Measurements from ENCODE around the gene ZNF578.

The ZNF578 gene

GRCh38 chr19:52453324-52454094, at the start of gene ZNF578:
TSS of gene ZNF578 (plus strand) at chr19:52453553. CDS start at chr19:52501846, 48,293 bp downstream.
- H3K4me1 ChIP-seq (ENCODE audit: low read length): no peaks in the 10 kb centered on the region
- no peaks in the 10 kb centered on the region for H3K9me2 ChIP-seq (replicated peaks; ENCODE audit: insufficient read depth, low read length)
- no peak for TF ChIP-seq EZH2phosphoT487 (IDR thresholded peaks at IDR 0.05; ENCODE audit: low read length)
- TF ChIP-seq, protein P1, sequence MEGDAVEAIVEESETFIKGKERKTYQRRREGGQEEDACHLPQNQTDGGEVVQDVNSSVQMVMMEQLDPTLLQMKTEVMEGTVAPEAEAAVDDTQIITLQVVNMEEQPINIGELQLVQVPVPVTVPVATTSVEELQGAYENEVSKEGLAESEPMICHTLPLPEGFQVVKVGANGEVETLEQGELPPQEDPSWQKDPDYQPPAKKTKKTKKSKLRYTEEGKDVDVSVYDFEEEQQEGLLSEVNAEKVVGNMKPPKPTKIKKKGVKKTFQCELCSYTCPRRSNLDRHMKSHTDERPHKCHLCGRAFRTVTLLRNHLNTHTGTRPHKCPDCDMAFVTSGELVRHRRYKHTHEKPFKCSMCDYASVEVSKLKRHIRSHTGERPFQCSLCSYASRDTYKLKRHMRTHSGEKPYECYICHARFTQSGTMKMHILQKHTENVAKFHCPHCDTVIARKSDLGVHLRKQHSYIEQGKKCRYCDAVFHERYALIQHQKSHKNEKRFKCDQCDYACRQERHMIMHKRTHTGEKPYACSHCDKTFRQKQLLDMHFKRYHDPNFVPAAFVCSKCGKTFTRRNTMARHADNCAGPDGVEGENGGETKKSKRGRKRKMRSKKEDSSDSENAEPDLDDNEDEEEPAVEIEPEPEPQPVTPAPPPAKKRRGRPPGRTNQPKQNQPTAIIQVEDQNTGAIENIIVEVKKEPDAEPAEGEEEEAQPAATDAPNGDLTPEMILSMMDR (IDR thresholded peaks at IDR 0.05; ENCODE audit: low read length): no peak
- no peak for TF ChIP-seq EZH2 (optimal IDR thresholded peaks at IDR 0.05; ENCODE audit: low read depth, low read length)
- H3K4me2 ChIP-seq (ENCODE audit: low read depth, low read length): no peak within 1 kb of the TSS
- H3K79me2 ChIP-seq (ENCODE audit: low read length): no peaks in the 10 kb centered on the region
- no peaks in the 10 kb centered on the region for H3F3A ChIP-seq (ENCODE audit: insufficient read depth, low read length)
- no peak within 1 kb of the TSS for H2AFZ ChIP-seq (ENCODE audit: low read length)
- H3K9me3 ChIP-seq (replicated peaks; ENCODE audit: insufficient read depth, low read length): no peaks in the 10 kb centered on the region
- H3K4me3 ChIP-seq (ENCODE audit: low read length): no peak within 1 kb of the TSS
- H3K27ac ChIP-seq (ENCODE audit: low read length): no peak within 1 kb of the TSS
- no peaks in the 10 kb centered on the region for H4K20me1 ChIP-seq (ENCODE audit: insufficient read depth, low read length)
- no peaks in the 10 kb centered on the region for H3K27me3 ChIP-seq (replicated peaks; ENCODE audit: insufficient read depth, low read length)
- DNase-seq: no peak
- H3K36me3 ChIP-seq (replicated peaks; ENCODE audit: insufficient read depth, low read length): no peaks in the 10 kb centered on the region
- H3K9ac ChIP-seq (ENCODE audit: low read length): no peak within 1 kb of the TSS

DNA sequence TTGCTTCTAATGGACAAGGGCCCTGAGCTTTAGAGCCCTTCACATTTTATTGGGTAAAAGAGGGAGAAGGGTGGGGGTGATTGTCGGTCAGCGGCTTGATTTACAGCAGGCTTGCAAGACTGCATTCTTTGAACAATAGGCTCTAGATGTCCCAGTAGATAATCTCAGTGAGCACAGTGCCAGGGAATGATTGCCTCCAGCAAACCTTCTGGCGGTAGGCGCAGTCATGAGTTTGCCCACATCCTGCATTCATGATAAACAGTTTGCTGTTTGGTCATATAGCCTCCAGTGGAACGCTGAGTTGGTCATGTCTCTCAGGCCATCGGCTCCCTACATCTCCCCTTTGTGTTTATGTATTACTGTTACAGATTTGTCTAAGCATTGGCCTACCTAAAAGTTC, 43.1 kb upstream of the ZNF578 start:
- Histone ChIP-seq H3K36me3 (replicated peaks; ENCODE audit: insufficient read depth, low read length) (no peaks in the 10 kb centered on the region), H3K9me3 (replicated peaks; ENCODE audit: insufficient read depth, low read length) (no peaks in the 10 kb centered on the region), H3K4me1 (ENCODE audit: low read length) (no peaks in the 10 kb centered on the region), H3K27ac (ENCODE audit: low read length) (no peak overlapping the region), H3K9ac (ENCODE audit: low read length) (no peak overlapping the region), H2AFZ (ENCODE audit: low read length) (no peak overlapping the region), H3K4me2 (ENCODE audit: low read depth, low read length) (no peak overlapping the region), H4K20me1 (ENCODE audit: insufficient read depth, low read length) (no peaks in the 10 kb centered on the region), H3K9me2 (replicated peaks; ENCODE audit: insufficient read depth, low read length) (no peaks in the 10 kb centered on the region), H3K27me3 (replicated peaks; ENCODE audit: insufficient read depth, low read length) (no peaks in the 10 kb centered on the region), H3K4me3 (ENCODE audit: low read length) (no peak overlapping the region), H3F3A (ENCODE audit: insufficient read depth, low read length) (no peaks in the 10 kb centered on the region), H3K79me2 (ENCODE audit: low read length) (no peaks in the 10 kb centered on the region)
- no peak for DNase-seq
- TF ChIP-seq EZH2phosphoT487 (IDR thresholded peaks at IDR 0.05; ENCODE audit: low read length) (no peak), EZH2 (optimal IDR thresholded peaks at IDR 0.05; ENCODE audit: low read depth, low read length) (no peak)
- TF ChIP-seq, protein P1 (IDR thresholded peaks at IDR 0.05; ENCODE audit: low read length): no peak

GRCh38 chr19:52415711-52416110, 37.6 kb upstream of the ZNF578 start:
- H2AFZ ChIP-seq (ENCODE audit: low read length): no peak overlapping the region
- no peaks in the 10 kb centered on the region for H3K27me3 ChIP-seq (replicated peaks; ENCODE audit: insufficient read depth, low read length)
- H3K4me3 ChIP-seq (ENCODE audit: low read length): no peak overlapping the region
- TF ChIP-seq EZH2 (optimal IDR thresholded peaks at IDR 0.05; ENCODE audit: low read depth, low read length) (no peak), EZH2phosphoT487 (IDR thresholded peaks at IDR 0.05; ENCODE audit: low read length) (no peak)
- TF ChIP-seq, protein P1 (IDR thresholded peaks at IDR 0.05; ENCODE audit: low read length): no peak
- no peak overlapping the region for H3K9ac ChIP-seq (ENCODE audit: low read length)
- no peaks in the 10 kb centered on the region for H3K79me2 ChIP-seq (ENCODE audit: low read length)
- H3K9me3 ChIP-seq (replicated peaks; ENCODE audit: insufficient read depth, low read length): no peaks in the 10 kb centered on the region
- H4K20me1 ChIP-seq (ENCODE audit: insufficient read depth, low read length): no peaks in the 10 kb centered on the region
- no peak overlapping the region for H3K4me2 ChIP-seq (ENCODE audit: low read depth, low read length)
- no peaks in the 10 kb centered on the region for H3K9me2 ChIP-seq (replicated peaks; ENCODE audit: insufficient read depth, low read length)
- no peak overlapping the region for H3K27ac ChIP-seq (ENCODE audit: low read length)
- H3K4me1 ChIP-seq (ENCODE audit: low read length): no peaks in the 10 kb centered on the region
- H3K36me3 ChIP-seq (replicated peaks; ENCODE audit: insufficient read depth, low read length): no peaks in the 10 kb centered on the region
- no peak for DNase-seq
- no peaks in the 10 kb centered on the region for H3F3A ChIP-seq (ENCODE audit: insufficient read depth, low read length)

Measured in MM.1S (cell line).